Testis (tissue), 2 donors: Measurements from ENCODE around the gene AVPI1.

Source experiments
- CTCF ChIP-seq, 3 experiments: fragments of 450-650 bp in 2 of 3; fragments of 200-600 bp in 1 of 3; sonication (generic) in 1 of 3; IDR thresholded peaks; one replicate each; pipeline ENCODE4 v1.5.1; 2016 to 2019; ENCODE audit warnings: antibody characterized with exemption in 3 of 3, mild to moderate bottlenecking in 2 of 3, moderate library complexity in 1 of 3
- POLR2A ChIP-seq: fragments of 450-650 bp; IDR thresholded peaks from one replicate; pipeline ENCODE4 v1.6.1; 2017; ENCODE audit warnings: antibody characterized with exemption, mild to moderate bottlenecking, moderate library complexity

- TF ChIP-seq CTCF (IDR thresholded peaks at IDR 0.05) (no peak), POLR2A (no peak)
These were observed 55.9 kb downstream of the AVPI1 start for GRCh38 chr10:97631098-97631497.
